Suprapubic skin (tissue), 4 donors: Measurements from ENCODE around the gene FHOD3. TPM values are rescaled to one million over a fixed set of nuclear protein-coding genes. Genes with fewer than 3 reads are reported as not detected.
"Not testable (repeated sequence)": the region's sequence is repeated elsewhere in the genome, so short reads cannot be mapped to it uniquely, and the experiment has no call there.

Source experiments
- DNase-seq, 2 donors: peaks; one replicate each; pipeline ENCODE4 v3.0.0-alpha.2; 2019; ENCODE audit warnings: low spot score in 2 of 2
- H3K27ac ChIP-seq: fragments of 200-600 bp; sonication (generic); one replicate; pipeline ENCODE4 v1.5.1; 2019
- H3K27me3 ChIP-seq: fragments of 200-600 bp; sonication (generic); one replicate; pipeline ENCODE4 v1.5.1; 2019
- H3K36me3 ChIP-seq: fragments of 200-600 bp; sonication (generic); one replicate; pipeline ENCODE4 v1.5.1; 2019
- H3K4me1 ChIP-seq: fragments of 200-600 bp; sonication (generic); one replicate; pipeline ENCODE4 v1.5.1; 2019
- H3K4me3 ChIP-seq: fragments of 200-600 bp; sonication (generic); one replicate; pipeline ENCODE4 v1.5.1; 2019; ENCODE audit warnings: mild to moderate bottlenecking
- H3K9me3 ChIP-seq: fragments of 200-600 bp; sonication (generic); one replicate; pipeline ENCODE4 v1.5.1; 2019
- CTCF ChIP-seq, 2 donors: fragments of 200-600 bp in 1 of 2; fragments of 450-650 bp in 1 of 2; sonication (generic) in 1 of 2; IDR thresholded peaks; one replicate each; pipeline ENCODE4 v1.5.1; 2016 to 2019; ENCODE audit warnings: antibody characterized with exemption in 2 of 2, mild to moderate bottlenecking in 1 of 2, moderate library complexity in 1 of 2
- EP300 ChIP-seq: sonication (generic); formaldehyde crosslinking; IDR thresholded peaks from one replicate; pipeline ENCODE4 v1.6.1; 2017; ENCODE audit warnings: antibody characterized with exemption
- POLR2A ChIP-seq, 2 donors: fragments of 450-650 bp; IDR thresholded peaks; one replicate each; pipeline ENCODE4 v1.6.1; 2017; ENCODE audit warnings: antibody characterized with exemption in 2 of 2, mild to moderate bottlenecking in 2 of 2, moderate library complexity in 2 of 2
- POLR2AphosphoS5 ChIP-seq, 3 donors: sonication (generic); formaldehyde crosslinking; IDR thresholded peaks; one replicate each; pipeline ENCODE4 v1.6.1; 2017; ENCODE audit warnings: antibody characterized with exemption in 3 of 3
- WGBS: methylation state at CpG from one replicate; pipeline ENCODE4 v1.1.5; 2018; 5-methylcytosine and 5-hydroxymethylcytosine counted together
- total RNA-seq, 4 donors: library from RNA; depleted of rRNA; stranded (reverse); fragments of >200 nt; gene quantifications; one replicate each; pipeline ENCODE4 v1.1.0, GENCODE V29; 2016

The FHOD3 gene
- total RNA-seq, 4 donors from 2014 or later: 5.8 to 18.7 (median 15.5) TPM

GRCh38 chr18:36352384-36352783 lies 54.9 kb downstream of the FHOD3 start:
- TF ChIP-seq EP300 (no peak), CTCF (IDR thresholded peaks at IDR 0.05) (no peak), POLR2A (IDR thresholded peaks at IDR 0.05) (no peak), POLR2AphosphoS5 (IDR thresholded peaks at IDR 0.05) (no peak)
- no peak overlapping the region for H3K27ac ChIP-seq
- DNase-seq: no peak
- no peaks in the 10 kb centered on the region for H3K36me3 ChIP-seq
- 31% methylated on average over 3 of the region's 3 CpGs for WGBS
- H3K4me1 ChIP-seq: peaks cover 4% of the 10 kb centered on the region
- H3K27me3 ChIP-seq: no peaks in the 10 kb centered on the region
- H3K4me3 ChIP-seq: no peak overlapping the region
- no peaks in the 10 kb centered on the region for H3K9me3 ChIP-seq

DNA sequence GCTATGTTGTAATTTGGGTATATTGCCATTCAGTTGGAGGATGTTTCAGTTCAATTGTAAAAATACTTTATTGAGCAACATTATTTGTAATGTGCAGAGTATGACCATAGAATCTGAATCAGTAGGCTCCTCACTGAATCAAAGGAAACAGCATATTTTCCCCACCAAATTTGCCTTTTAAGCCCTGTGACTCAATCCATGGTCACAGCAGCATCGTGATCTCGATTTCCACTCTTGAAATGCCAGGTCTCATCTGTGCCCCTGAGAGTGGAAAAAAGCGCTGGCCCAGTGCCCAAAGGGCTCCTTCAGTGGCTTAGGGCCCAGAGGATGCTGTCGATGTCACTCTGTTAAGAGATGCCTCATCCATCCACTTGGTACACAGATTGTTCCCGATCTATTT lies 57.5 kb downstream of the FHOD3 start:
- H3K9me3 ChIP-seq: no peaks in the 10 kb centered on the region
- H3K27ac ChIP-seq: no peak overlapping the region
- TF ChIP-seq POLR2A (IDR thresholded peaks at IDR 0.05): no peak
- no peak for TF ChIP-seq CTCF (IDR thresholded peaks at IDR 0.05)
- TF ChIP-seq POLR2AphosphoS5 (IDR thresholded peaks at IDR 0.05): no peak
- TF ChIP-seq EP300: no peak
- H3K4me1 ChIP-seq: peaks cover 4% of the 10 kb centered on the region
- H3K36me3 ChIP-seq: no peaks in the 10 kb centered on the region
- 85% methylated on average over 5 of the region's 5 CpGs for WGBS
- H3K27me3 ChIP-seq: no peaks in the 10 kb centered on the region
- no peak for DNase-seq
- no peak overlapping the region for H3K4me3 ChIP-seq

GRCh38 chr18:36355511-36355910 lies 58.0 kb downstream of the FHOD3 start:
- no peak overlapping the region for H3K27ac ChIP-seq
- no peak overlapping the region for H3K4me3 ChIP-seq
- no peak for TF ChIP-seq CTCF (IDR thresholded peaks at IDR 0.05)
- TF ChIP-seq POLR2AphosphoS5 (IDR thresholded peaks at IDR 0.05): no peak
- no peak for TF ChIP-seq POLR2A (IDR thresholded peaks at IDR 0.05)
- no peak for TF ChIP-seq EP300
- H3K36me3 ChIP-seq: no peaks in the 10 kb centered on the region
- H3K9me3 ChIP-seq: no peaks in the 10 kb centered on the region
- 94% methylated on average over 6 of the region's 7 CpGs for WGBS
- no peaks in the 10 kb centered on the region for H3K27me3 ChIP-seq
- H3K4me1 ChIP-seq: peaks cover 4% of the 10 kb centered on the region
- no peak for DNase-seq

- WGBS: 84% methylated on average over 6 of the region's 6 CpGs
Measured at GRCh38 chr18:36356741-36357140, 59.2 kb downstream of the FHOD3 start.

GRCh38 chr18:36358141-36358540 lies 60.6 kb downstream of the FHOD3 start:
- H3K4me3 ChIP-seq: no peak overlapping the region
- peaks cover 3% of the 10 kb centered on the region for H3K9me3 ChIP-seq
- TF ChIP-seq CTCF (IDR thresholded peaks at IDR 0.05) (no peak), POLR2A (IDR thresholded peaks at IDR 0.05) (no peak), POLR2AphosphoS5 (IDR thresholded peaks at IDR 0.05) (no peak), EP300 (no peak)
- H3K36me3 ChIP-seq: no peaks in the 10 kb centered on the region
- no peak for DNase-seq
- WGBS: 100% methylated on average over 1 of the region's 1 CpG
- H3K27me3 ChIP-seq: no peaks in the 10 kb centered on the region
- H3K27ac ChIP-seq: no peak overlapping the region
- no peaks in the 10 kb centered on the region for H3K4me1 ChIP-seq

More at GRCh38 chr18:36356741-36357140, 59.2 kb downstream of the FHOD3 start:
- H3K27ac ChIP-seq, H3K36me3 ChIP-seq, H3K9me3 ChIP-seq, H3K4me1 ChIP-seq, H3K27me3 ChIP-seq, H3K4me3 ChIP-seq, DNase-seq: not testable (repeated sequence)

- H3K36me3 ChIP-seq: no peaks in the 10 kb centered on the region
- H3K27ac ChIP-seq: no peak overlapping the region
- no peak for TF ChIP-seq EP300
- no peak for TF ChIP-seq CTCF (IDR thresholded peaks at IDR 0.05)
- TF ChIP-seq POLR2AphosphoS5 (IDR thresholded peaks at IDR 0.05): no peak
- TF ChIP-seq POLR2A (IDR thresholded peaks at IDR 0.05): no peak
- H3K4me1 ChIP-seq: no peaks in the 10 kb centered on the region
- DNase-seq: no peak
- H3K27me3 ChIP-seq: no peaks in the 10 kb centered on the region
- no CpG with 5 or more reads among the region's 1 CpG for WGBS
- no peak overlapping the region for H3K4me3 ChIP-seq
- peaks cover 3% of the 10 kb centered on the region for H3K9me3 ChIP-seq
Measured at GRCh38 chr18:36360256-36360909, 62.9 kb downstream of the FHOD3 start.
